Embryonic facial prominence (tissue), 1 donor: ENCODE results near the gene SPATA25.
A peak's percentile ranks its signal among the peaks of the same experiment; 100 is the strongest.
"Not testable (repeated sequence)": the region's sequence is repeated elsewhere in the genome, so short reads cannot be mapped to it uniquely, and the experiment has no call there.

Experiments used
- DNase-seq: peaks from one replicate; pipeline ENCODE4 v3.0.0-alpha.2; 2016; ENCODE audit errors: extremely low spot score

The SPATA25 gene

GRCh38 chr20:45917790-45918141 is 30.3 kb upstream of the SPATA25 start:
- no peak for DNase-seq

- no peak for DNase-seq
Observed at GRCh38 chr20:45913116-45913515, 25.7 kb upstream of the SPATA25 start.

GRCh38 chr20:45912344-45912682 is 24.9 kb upstream of the SPATA25 start:
- no peak for DNase-seq

GRCh38 chr20:45911486-45912343 is 24.3 kb upstream of the SPATA25 start, which contains the start of gene PLTP:
Gene PLTP, minus strand, starts transcription at chr20:45912155. Its CDS starts 703 bp downstream, at chr20:45911452.
- peak; percentile 13 for DNase-seq

GRCh38 chr20:45910670-45911485 is 23.5 kb upstream of the SPATA25 start:
- peak; percentile 89 for DNase-seq

- no peak for DNase-seq
Observed at GRCh38 chr20:45909817-45910669, 22.6 kb upstream of the SPATA25 start.

- DNase-seq = no peak
Observed at GRCh38 chr20:45909336-45909808, 21.9 kb upstream of the SPATA25 start.

- no peak for DNase-seq
Observed at GRCh38 chr20:45908084-45908483, 20.7 kb upstream of the SPATA25 start.

GRCh38 chr20:45907219-45907948 is 20.0 kb upstream of the SPATA25 start:
- no peak for DNase-seq

- no peak for DNase-seq
Observed at GRCh38 chr20:45905505-45906079, 18.2 kb upstream of the SPATA25 start.

GRCh38 chr20:45904583-45905504 is 17.4 kb upstream of the SPATA25 start:
- DNase-seq = no peak

GRCh38 chr20:45902199-45902701 is 14.8 kb upstream of the SPATA25 start:
- DNase-seq = no peak

- DNase-seq = not testable (repeated sequence)
Observed at GRCh38 chr20:45901332-45901731, 13.9 kb upstream of the SPATA25 start.

GRCh38 chr20:45899046-45899835 is 11.8 kb upstream of the SPATA25 start:
- no peak for DNase-seq

- DNase-seq = no peak
Observed at GRCh38 chr20:45898285-45898684, 10.9 kb upstream of the SPATA25 start.

GRCh38 chr20:45897692-45898091 is 10.3 kb upstream of the SPATA25 start:
- no peak for DNase-seq

GRCh38 chr20:45897289-45897688 is 9.9 kb upstream of the SPATA25 start:
- no peak for DNase-seq

GRCh38 chr20:45896641-45897161 is 9.3 kb upstream of the SPATA25 start:
- DNase-seq = no peak
